SK-N-SH treated with all-trans-retinoic acid at 6 μM for 48 hours (cell line): ENCODE measurements around the gene HCK.

Source experiments
- GLIS3 ChIP-seq: fragments of 250-450 bp; sonication (Bioruptor Pico); IDR thresholded peaks from 2 replicates; pipeline ENCODE4 v1.5.0; 2020; ENCODE audit warnings: mild to moderate bottlenecking, moderate library complexity
- ZNF70 ChIP-seq: fragments of 450-650 bp; formaldehyde crosslinking; IDR thresholded peaks from 2 replicates; pipeline ENCODE4 v1.5.0; 2020; ENCODE audit warnings: mild to moderate bottlenecking, moderate library complexity
- TF ChIP-seq, protein P1 (sequence below): fragments of 250-450 bp; sonication (Bioruptor Pico); IDR thresholded peaks from 2 replicates; pipeline ENCODE4 v1.8.0; 2020; ENCODE audit warnings: mild to moderate bottlenecking, moderate library complexity, borderline replicate concordance

DNA sequence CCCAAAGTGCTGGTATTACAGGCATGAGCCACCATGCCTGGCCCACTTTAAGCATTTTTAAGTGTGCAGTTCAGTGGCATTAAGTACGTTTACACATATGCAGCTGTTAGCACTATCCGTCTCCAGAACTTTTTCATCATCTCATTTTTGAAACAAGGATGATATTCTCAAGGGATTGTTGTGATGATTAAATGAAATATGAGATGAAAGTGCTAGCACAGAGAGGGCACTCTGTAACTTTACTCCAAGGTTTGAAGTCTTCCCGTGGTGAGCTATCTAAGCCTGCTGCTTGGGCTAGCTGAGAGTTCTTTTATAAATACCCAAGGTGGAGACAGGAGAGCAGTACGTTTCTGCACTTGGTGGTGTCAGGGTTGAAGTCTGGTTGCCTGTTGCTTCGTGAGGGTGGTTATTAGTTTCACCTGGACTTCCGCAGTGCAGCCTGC is 64.1 kb downstream of the HCK start:
- TF ChIP-seq GLIS3 (CRISPR knock-in tag) (no peak), ZNF70 (CRISPR knock-in tag) (no peak)
- TF ChIP-seq, protein P1, sequence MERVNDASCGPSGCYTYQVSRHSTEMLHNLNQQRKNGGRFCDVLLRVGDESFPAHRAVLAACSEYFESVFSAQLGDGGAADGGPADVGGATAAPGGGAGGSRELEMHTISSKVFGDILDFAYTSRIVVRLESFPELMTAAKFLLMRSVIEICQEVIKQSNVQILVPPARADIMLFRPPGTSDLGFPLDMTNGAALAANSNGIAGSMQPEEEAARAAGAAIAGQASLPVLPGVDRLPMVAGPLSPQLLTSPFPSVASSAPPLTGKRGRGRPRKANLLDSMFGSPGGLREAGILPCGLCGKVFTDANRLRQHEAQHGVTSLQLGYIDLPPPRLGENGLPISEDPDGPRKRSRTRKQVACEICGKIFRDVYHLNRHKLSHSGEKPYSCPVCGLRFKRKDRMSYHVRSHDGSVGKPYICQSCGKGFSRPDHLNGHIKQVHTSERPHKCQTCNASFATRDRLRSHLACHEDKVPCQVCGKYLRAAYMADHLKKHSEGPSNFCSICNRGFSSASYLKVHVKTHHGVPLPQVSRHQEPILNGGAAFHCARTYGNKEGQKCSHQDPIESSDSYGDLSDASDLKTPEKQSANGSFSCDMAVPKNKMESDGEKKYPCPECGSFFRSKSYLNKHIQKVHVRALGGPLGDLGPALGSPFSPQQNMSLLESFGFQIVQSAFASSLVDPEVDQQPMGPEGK (CRISPR knock-in tag), result no peak
